ENCODE measurements around the gene ZCCHC2. TPM values are rescaled to one million over a fixed set of nuclear protein-coding genes. Genes with fewer than 3 reads are reported as not detected.

Gene ZCCHC2
- total RNA-seq, 1 experiment from 2014 or later, result 12.4 TPM

DNA sequence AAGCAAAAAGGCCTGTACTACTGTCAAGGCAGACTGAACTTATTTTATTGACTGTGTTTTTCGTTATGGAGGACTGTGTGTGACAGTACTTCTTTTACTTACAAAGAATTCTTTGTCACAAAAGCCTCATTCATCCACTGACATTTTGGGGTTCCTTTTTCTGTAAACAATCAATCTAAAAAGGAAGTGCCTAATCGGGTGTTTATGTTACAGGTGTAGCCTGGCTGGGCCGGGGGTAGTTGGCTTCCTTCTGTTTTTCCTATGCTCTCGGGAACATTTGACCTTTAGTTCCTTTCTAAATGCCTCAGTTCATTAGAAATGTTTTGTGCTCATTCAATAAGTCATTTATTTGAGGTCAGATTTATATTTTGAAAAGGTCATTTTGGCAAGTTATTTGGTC is 8.3 kb downstream of the ZCCHC2 start:
- H4K5ac ChIP-seq (ENCODE audit: insufficient read length, low read depth, low read length), result no peak overlapping the region
- TF ChIP-seq, protein P1, sequence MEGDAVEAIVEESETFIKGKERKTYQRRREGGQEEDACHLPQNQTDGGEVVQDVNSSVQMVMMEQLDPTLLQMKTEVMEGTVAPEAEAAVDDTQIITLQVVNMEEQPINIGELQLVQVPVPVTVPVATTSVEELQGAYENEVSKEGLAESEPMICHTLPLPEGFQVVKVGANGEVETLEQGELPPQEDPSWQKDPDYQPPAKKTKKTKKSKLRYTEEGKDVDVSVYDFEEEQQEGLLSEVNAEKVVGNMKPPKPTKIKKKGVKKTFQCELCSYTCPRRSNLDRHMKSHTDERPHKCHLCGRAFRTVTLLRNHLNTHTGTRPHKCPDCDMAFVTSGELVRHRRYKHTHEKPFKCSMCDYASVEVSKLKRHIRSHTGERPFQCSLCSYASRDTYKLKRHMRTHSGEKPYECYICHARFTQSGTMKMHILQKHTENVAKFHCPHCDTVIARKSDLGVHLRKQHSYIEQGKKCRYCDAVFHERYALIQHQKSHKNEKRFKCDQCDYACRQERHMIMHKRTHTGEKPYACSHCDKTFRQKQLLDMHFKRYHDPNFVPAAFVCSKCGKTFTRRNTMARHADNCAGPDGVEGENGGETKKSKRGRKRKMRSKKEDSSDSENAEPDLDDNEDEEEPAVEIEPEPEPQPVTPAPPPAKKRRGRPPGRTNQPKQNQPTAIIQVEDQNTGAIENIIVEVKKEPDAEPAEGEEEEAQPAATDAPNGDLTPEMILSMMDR (conservative IDR thresholded peaks at IDR 0.05), result no peak
- no peak overlapping the region for H2AFZ ChIP-seq (ENCODE audit: low read length)
- no peak overlapping the region for H3K56ac ChIP-seq (ENCODE audit: insufficient read length, low read depth, low read length)
- no peak overlapping the region for H2AK5ac ChIP-seq (ENCODE audit: insufficient read length, low read length)
- peaks cover 3% of the 10 kb centered on the region for H3K27me3 Mint-ChIP-seq (ENCODE audit: low read depth)
- no peak overlapping the region for H3K23ac ChIP-seq (ENCODE audit: insufficient read length, low read depth, low read length)
- no peak overlapping the region for H3K4ac ChIP-seq (ENCODE audit: low read depth, low read length)
- H3K79me2 ChIP-seq (ENCODE audit: insufficient read depth, low read length), result no peaks in the 10 kb centered on the region
- WGBS (ENCODE audit: extremely low coverage, insufficient read length, low lambda C conversion rate), result no CpG with 5 or more reads among the region's 4 CpGs
- H3K27ac ChIP-seq (ENCODE audit: insufficient read length, low read depth, low read length), result no peak overlapping the region
- no peaks in the 10 kb centered on the region for H3K9me3 ChIP-seq (ENCODE audit: control insufficient read depth, low read depth, low read length)
- peaks cover 3 to 20% of the 10 kb centered on the region in 2 experiments for H3K4me1 Mint-ChIP-seq
- no peaks in the 10 kb centered on the region; the same call in 1 of the 2 replicates for H3K27me3 ChIP-seq (ENCODE audit: insufficient read depth, low read length)
- no peaks in the 10 kb centered on the region for H3K23me2 ChIP-seq (ENCODE audit: insufficient read length, low read depth, low read length, poor library complexity, severe bottlenecking)
- H3K9ac ChIP-seq (ENCODE audit: extremely low read depth, insufficient read length, low read length), result no peak overlapping the region
- H3K4me1 ChIP-seq (ENCODE audit: insufficient read depth, low read length), result no peaks in the 10 kb centered on the region
- H3K9me3 Mint-ChIP-seq, result no peaks in the 10 kb centered on the region
- no peak overlapping the region for H3T11ph ChIP-seq (ENCODE audit: low read length)
- no peak overlapping the region for H3K18ac ChIP-seq (ENCODE audit: insufficient read length, low read depth, low read length)
- no peak overlapping the region for H3K27ac Mint-ChIP-seq
- H3K4me3 Mint-ChIP-seq, result no peak overlapping the region
- no peak overlapping the region for H2BK12ac ChIP-seq (ENCODE audit: insufficient read length, low read depth, low read length)
- no peak for DNase-seq
- no peak overlapping the region for H4K91ac ChIP-seq (ENCODE audit: insufficient read length, low read depth, low read length)
- H3K14ac ChIP-seq (ENCODE audit: insufficient read depth, low read length), result no peak overlapping the region
- H2BK120ac ChIP-seq (ENCODE audit: low read depth, low read length, poor library complexity, severe bottlenecking), result no peak overlapping the region
- H2BK5ac ChIP-seq (ENCODE audit: insufficient read length, low read length), result no peak overlapping the region
- no peaks in the 10 kb centered on the region for H3K36me3 Mint-ChIP-seq (ENCODE audit: insufficient read depth in 1 of 3, low read depth in 3 of 3)
- H3K4me2 ChIP-seq (ENCODE audit: insufficient read depth, insufficient read length, low read length), result no peak overlapping the region
- H3K79me1 ChIP-seq (ENCODE audit: insufficient read depth, low read depth, low read length, poor library complexity, severe bottlenecking), result peaks cover 3% of the 10 kb centered on the region
- no peak overlapping the region for H2BK20ac ChIP-seq (ENCODE audit: low read depth, low read length, poor library complexity, severe bottlenecking)
- H4K20me1 ChIP-seq (ENCODE audit: control insufficient read depth, insufficient read depth, insufficient read length), result no peaks in the 10 kb centered on the region
- no peak overlapping the region for H2BK15ac ChIP-seq (ENCODE audit: low read depth, low read length)
- no peak overlapping the region for H4K8ac ChIP-seq (replicated peaks; ENCODE audit: insufficient read length, low read depth, low read length)

Data from H9 (cell line).